Mucosa of stomach (tissue), 1 donor: Measurements from ENCODE around the gene UAP1.

ENCODE experiments used
- H3K27me3 ChIP-seq: one replicate; pipeline ENCODE4 v1.7.0; 2013; ENCODE audit warnings: mild to moderate bottlenecking, low read length; ENCODE audit not compliant: control insufficient read depth, insufficient read depth
- H3K36me3 ChIP-seq: one replicate; pipeline ENCODE4 v1.7.0; 2013; ENCODE audit warnings: low read length; ENCODE audit not compliant: control insufficient read depth, insufficient read depth
- H3K4me1 ChIP-seq: one replicate; pipeline ENCODE4 v1.7.0; 2013; ENCODE audit warnings: mild to moderate bottlenecking, low read length; ENCODE audit not compliant: control insufficient read depth, insufficient read depth
- H3K4me3 ChIP-seq: one replicate; pipeline ENCODE4 v1.7.0; 2013; ENCODE audit warnings: low read length
- H3K9ac ChIP-seq: one replicate; pipeline ENCODE4 v1.7.0; 2013; ENCODE audit warnings: mild to moderate bottlenecking, low read length, moderate library complexity
- H3K9me3 ChIP-seq: one replicate; pipeline ENCODE4 v1.7.0; 2013; ENCODE audit warnings: mild to moderate bottlenecking, low read length, moderate library complexity; ENCODE audit not compliant: control insufficient read depth
- donor health status: Pancreatic carcinoma.

The UAP1 gene

GRCh38 chr1:162550925-162551324 lies 10.6 kb upstream of the UAP1 start:
- Histone ChIP-seq H3K27me3 (no peaks in the 10 kb centered on the region), H3K9ac (no peak overlapping the region)

GRCh38 chr1:162551969-162552683 lies 9.4 kb upstream of the UAP1 start:
- H3K9ac ChIP-seq: no peak overlapping the region
- peaks cover 1% of the 10 kb centered on the region for H3K4me1 ChIP-seq
- H3K36me3 ChIP-seq: no peaks in the 10 kb centered on the region
- H3K27me3 ChIP-seq: no peaks in the 10 kb centered on the region
- H3K9me3 ChIP-seq: no peaks in the 10 kb centered on the region
- H3K4me3 ChIP-seq: no peak overlapping the region

More at GRCh38 chr1:162550925-162551324, 10.6 kb upstream of the UAP1 start:
- Histone ChIP-seq H3K4me1 (no peaks in the 10 kb centered on the region), H3K4me3 (no peak overlapping the region), H3K9me3 (no peaks in the 10 kb centered on the region), H3K36me3 (no peaks in the 10 kb centered on the region)

GRCh38 chr1:162552684-162553252 lies 8.8 kb upstream of the UAP1 start:
- H3K4me1 ChIP-seq: peaks cover 4% of the 10 kb centered on the region
- no peaks in the 10 kb centered on the region for H3K27me3 ChIP-seq

GRCh38 chr1:162554258-162554657 lies 7.3 kb upstream of the UAP1 start:
- Histone ChIP-seq H3K4me3 (no peak overlapping the region), H3K27me3 (no peaks in the 10 kb centered on the region), H3K9ac (no peak overlapping the region), H3K36me3 (no peaks in the 10 kb centered on the region), H3K4me1 (peaks cover 4% of the 10 kb centered on the region), H3K9me3 (no peaks in the 10 kb centered on the region)

More at GRCh38 chr1:162552684-162553252, 8.8 kb upstream of the UAP1 start:
- Histone ChIP-seq H3K9ac (no peak overlapping the region), H3K36me3 (no peaks in the 10 kb centered on the region), H3K4me3 (no peak overlapping the region), H3K9me3 (no peaks in the 10 kb centered on the region)

- no peaks in the 10 kb centered on the region for H3K36me3 ChIP-seq
- no peaks in the 10 kb centered on the region for H3K27me3 ChIP-seq
- no peak overlapping the region for H3K9ac ChIP-seq
- H3K4me3 ChIP-seq: no peak overlapping the region
- no peaks in the 10 kb centered on the region for H3K9me3 ChIP-seq
- peaks cover 13% of the 10 kb centered on the region for H3K4me1 ChIP-seq
Measured at GRCh38 chr1:162557536-162557935, 4.0 kb upstream of the UAP1 start.

- H3K4me1 ChIP-seq: peaks cover 27% of the 10 kb centered on the region
- H3K36me3 ChIP-seq: no peaks in the 10 kb centered on the region
- H3K9ac ChIP-seq: peak overlapping the region; percentile 92
- no peaks in the 10 kb centered on the region for H3K27me3 ChIP-seq
- peak overlapping the region; percentile 38 for H3K4me3 ChIP-seq
- H3K9me3 ChIP-seq: no peaks in the 10 kb centered on the region
Measured at GRCh38 chr1:162560303-162561036, 1.1 kb upstream of the UAP1 start.

GRCh38 chr1:162561037-162561615 lies 396 bp upstream of the UAP1 start:
- no peaks in the 10 kb centered on the region for H3K27me3 ChIP-seq
- peaks cover 28% of the 10 kb centered on the region for H3K4me1 ChIP-seq
- peak overlapping the region; percentile 92 for H3K9ac ChIP-seq
- H3K9me3 ChIP-seq: no peaks in the 10 kb centered on the region
- H3K36me3 ChIP-seq: no peaks in the 10 kb centered on the region
- H3K4me3 ChIP-seq: peak overlapping the region; percentile 56

GRCh38 chr1:162562470-162562828 lies 927 bp downstream of the UAP1 start:
- Histone ChIP-seq H3K36me3 (no peaks in the 10 kb centered on the region), H3K4me1 (peaks cover 24% of the 10 kb centered on the region), H3K4me3 (peak overlapping the region; percentile 56), H3K27me3 (no peaks in the 10 kb centered on the region), H3K9ac (peak overlapping the region; percentile 92), H3K9me3 (no peaks in the 10 kb centered on the region)

GRCh38 chr1:162564762-162565218 lies 3.3 kb downstream of the UAP1 start:
- no peak overlapping the region for H3K4me3 ChIP-seq
- H3K9me3 ChIP-seq: no peaks in the 10 kb centered on the region
- H3K36me3 ChIP-seq: no peaks in the 10 kb centered on the region
- peaks cover 23% of the 10 kb centered on the region for H3K4me1 ChIP-seq
- H3K9ac ChIP-seq: no peak overlapping the region
- H3K27me3 ChIP-seq: no peaks in the 10 kb centered on the region

- Histone ChIP-seq H3K4me3 (no peak overlapping the region), H3K27me3 (no peaks in the 10 kb centered on the region), H3K4me1 (peaks cover 19% of the 10 kb centered on the region), H3K9ac (no peak overlapping the region), H3K9me3 (no peaks in the 10 kb centered on the region), H3K36me3 (no peaks in the 10 kb centered on the region)
Measured at GRCh38 chr1:162565460-162565859, 3.9 kb downstream of the UAP1 start.

GRCh38 chr1:162566870-162567269 lies 5.3 kb downstream of the UAP1 start:
- Histone ChIP-seq H3K4me1 (peaks cover 25% of the 10 kb centered on the region), H3K27me3 (no peaks in the 10 kb centered on the region), H3K9me3 (no peaks in the 10 kb centered on the region), H3K36me3 (no peaks in the 10 kb centered on the region), H3K9ac (no peak overlapping the region), H3K4me3 (no peak overlapping the region)

GRCh38 chr1:162568802-162569201 lies 7.3 kb downstream of the UAP1 start:
- Histone ChIP-seq H3K4me3 (no peak overlapping the region), H3K9ac (no peak overlapping the region)

More at GRCh38 chr1:162568802-162569201, 7.3 kb downstream of the UAP1 start:
- Histone ChIP-seq H3K27me3 (no peaks in the 10 kb centered on the region), H3K9me3 (no peaks in the 10 kb centered on the region), H3K36me3 (no peaks in the 10 kb centered on the region), H3K4me1 (peaks cover 38% of the 10 kb centered on the region)
